ENCODE data around the gene PPOX.

Gene PPOX

GRCh38 chr1:161176468-161177111, 10.4 kb downstream of the PPOX start:
- Histone ChIP-seq H3K9ac (peak overlapping the region; percentile 81 to 94 (median 86)), H3K27ac (peak overlapping the region; percentile 79 to 92 (median 83)), H3K4me1 (peaks cover 46 to 66% (median 56%) of the 10 kb centered on the region in 10 experiments)

GRCh38 chr1:161177112-161177935, 11.1 kb downstream of the PPOX start, which contains the start of gene B4GALT3:
B4GALT3 (minus strand) TSS chr1:161177507; CDS start chr1:161176060, 1,447 bp downstream.
- H3K9ac ChIP-seq: peak within 1 kb of the TSS; percentile 81 to 94 (median 86)
- peak within 1 kb of the TSS; percentile 79 to 92 (median 83) for H3K27ac ChIP-seq
- H3K36me3 ChIP-seq: peaks cover 34 to 39% (median 37%) of the 10 kb centered on the region in 11 experiments
- peaks cover 54 to 74% (median 63%) of the 10 kb centered on the region in 10 experiments for H3K4me1 ChIP-seq
- peak within 1 kb of the TSS; percentile 78 to 92 (median 84) for H3K4me3 ChIP-seq
- peak within 1 kb of the TSS; percentile 85 to 99 (median 98) for H3K4me2 ChIP-seq
- no peaks in the 10 kb centered on the region for H3K9me3 ChIP-seq (replicated peaks in 1 of 11)
- no peaks in the 10 kb centered on the region for H3K27me3 ChIP-seq
- no peak for TF ChIP-seq Cebpa-rat (IDR thresholded peaks at IDR 0.05)
- peaks cover 0 to 7% (median 0%) of the 10 kb centered on the region in 11 experiments; a peak in 2 of 22 replicates for H4K20me1 ChIP-seq

More at GRCh38 chr1:161176468-161177111, 10.4 kb downstream of the PPOX start:
- Histone ChIP-seq H3K36me3 (peaks cover 41 to 46% (median 45%) of the 10 kb centered on the region in 11 experiments), H4K20me1 (peaks cover 0 to 7% (median 0%) of the 10 kb centered on the region in 11 experiments; a peak in 3 of 22 replicates), H3K9me3 (replicated peaks in 1 of 11) (no peaks in the 10 kb centered on the region), H3K4me2 (peak overlapping the region; percentile 85 to 99 (median 98)), H3K4me3 (peak overlapping the region; percentile 78 to 92 (median 84)), H3K27me3 (no peaks in the 10 kb centered on the region)
- TF ChIP-seq Cebpa-rat (IDR thresholded peaks at IDR 0.05): no peak

GRCh38 chr1:161177936-161178244, 11.7 kb downstream of the PPOX start:
- no peak for TF ChIP-seq Cebpa-rat (IDR thresholded peaks at IDR 0.05)
- Histone ChIP-seq H3K9me3 (replicated peaks in 1 of 11) (no peaks in the 10 kb centered on the region), H4K20me1 (peaks cover 0 to 7% (median 0%) of the 10 kb centered on the region in 11 experiments; a peak in 2 of 22 replicates), H3K27ac (peak overlapping the region; percentile 79 to 92 (median 83)), H3K4me2 (peak overlapping the region; percentile 85 to 99 (median 98)), H3K9ac (peak overlapping the region; percentile 81 to 94 (median 86)), H3K36me3 (peaks cover 28 to 33% (median 32%) of the 10 kb centered on the region in 11 experiments), H3K4me3 (peak overlapping the region; percentile 78 to 92 (median 84)), H3K27me3 (no peaks in the 10 kb centered on the region), H3K4me1 (peaks cover 59 to 79% (median 69%) of the 10 kb centered on the region in 10 experiments)

- H3K9ac ChIP-seq: no peak overlapping the region
- H3K4me1 ChIP-seq: peaks cover 77 to 90% (median 84%) of the 10 kb centered on the region in 10 experiments
- no peaks in the 10 kb centered on the region for H3K27me3 ChIP-seq
- peak overlapping the region in 1 of 11 experiments; percentile 81; a peak in 2 of 22 replicates for H3K27ac ChIP-seq
- H3K4me2 ChIP-seq: peak overlapping the region in 4 of 11 experiments; percentile 96 to 98 (median 98); a peak in 5 of 22 replicates
- no peaks in the 10 kb centered on the region for H3K9me3 ChIP-seq (replicated peaks in 1 of 11)
- peaks cover 0 to 7% (median 0%) of the 10 kb centered on the region in 11 experiments; a peak in 2 of 22 replicates for H4K20me1 ChIP-seq
- peaks cover 10 to 15% (median 14%) of the 10 kb centered on the region in 11 experiments for H3K36me3 ChIP-seq
- no peak for TF ChIP-seq Cebpa-rat (IDR thresholded peaks at IDR 0.05)
- no peak overlapping the region for H3K4me3 ChIP-seq
Observed at GRCh38 chr1:161179698-161180097, 13.5 kb downstream of the PPOX start.

GRCh38 chr1:161180639-161181038, 14.4 kb downstream of the PPOX start:
- Histone ChIP-seq H4K20me1 (peaks cover 0 to 7% (median 0%) of the 10 kb centered on the region in 11 experiments; a peak in 1 of 22 replicates), H3K4me1 (peaks cover 78 to 92% (median 88%) of the 10 kb centered on the region in 10 experiments), H3K4me2 (peak overlapping the region in 5 of 11 experiments; percentile 31 to 95 (median 81); a peak in 8 of 22 replicates), H3K27me3 (no peaks in the 10 kb centered on the region), H3K9ac (peak overlapping the region in 1 of 11 experiments; percentile 65; a peak in 2 of 22 replicates), H3K4me3 (no peak overlapping the region), H3K36me3 (peaks cover under 1 to 6% (median 4%) of the 10 kb centered on the region in 11 experiments; a peak in 19 of 22 replicates), H3K9me3 (replicated peaks in 1 of 11) (no peaks in the 10 kb centered on the region), H3K27ac (peak overlapping the region in 5 of 11 experiments; percentile 65 to 99 (median 96); a peak in 8 of 22 replicates)
- TF ChIP-seq Cebpa-rat (IDR thresholded peaks at IDR 0.05): no peak

- Histone ChIP-seq H3K9me3 (replicated peaks in 1 of 11) (no peaks in the 10 kb centered on the region), H3K4me3 (peak overlapping the region in 2 of 10 experiments; percentile 25 to 41; a peak in 4 of 20 replicates), H3K27ac (peak overlapping the region in 10 of 11 experiments; percentile 13 to 99 (median 96); a peak in 19 of 22 replicates), H3K9ac (peak overlapping the region in 7 of 11 experiments; percentile 8 to 77 (median 65); a peak in 12 of 22 replicates), H3K36me3 (no peaks in the 10 kb centered on the region), H4K20me1 (no peaks in the 10 kb centered on the region), H3K4me1 (peaks cover 80 to 95% (median 91%) of the 10 kb centered on the region in 10 experiments), H3K4me2 (peak overlapping the region; percentile 31 to 95 (median 81)), H3K27me3 (no peaks in the 10 kb centered on the region)
- no peak for TF ChIP-seq Cebpa-rat (IDR thresholded peaks at IDR 0.05)
Observed at GRCh38 chr1:161182214-161182613, 16.0 kb downstream of the PPOX start.

- Histone ChIP-seq H3K4me2 (peak overlapping the region; percentile 64 to 95 (median 83)), H3K27me3 (no peaks in the 10 kb centered on the region), H3K27ac (peak overlapping the region; percentile 78 to 99 (median 96)), H3K9ac (peak overlapping the region; percentile 68 to 85 (median 80); a peak in 21 of 22 replicates), H3K9me3 (replicated peaks in 1 of 11) (no peaks in the 10 kb centered on the region), H3K36me3 (no peaks in the 10 kb centered on the region), H3K4me1 (peaks cover 71 to 97% (median 83%) of the 10 kb centered on the region in 10 experiments), H4K20me1 (no peaks in the 10 kb centered on the region), H3K4me3 (peak overlapping the region in 4 of 10 experiments; percentile 8 to 52 (median 24); a peak in 6 of 20 replicates)
- TF ChIP-seq Cebpa-rat (IDR thresholded peaks at IDR 0.05): no peak
Observed at GRCh38 chr1:161185282-161185682, 19.1 kb downstream of the PPOX start.

GRCh38 chr1:161185732-161186311, 19.6 kb downstream of the PPOX start:
- H3K9me3 ChIP-seq (replicated peaks in 1 of 11): no peaks in the 10 kb centered on the region
- no peaks in the 10 kb centered on the region for H3K27me3 ChIP-seq
- peak overlapping the region; percentile 64 to 95 (median 83) for H3K4me2 ChIP-seq
- H3K4me3 ChIP-seq: peak overlapping the region in 5 of 10 experiments; percentile 8 to 52 (median 36); a peak in 10 of 20 replicates
- peaks cover 71 to 96% (median 79%) of the 10 kb centered on the region in 10 experiments for H3K4me1 ChIP-seq
- H3K36me3 ChIP-seq: no peaks in the 10 kb centered on the region
- TF ChIP-seq Cebpa-rat (IDR thresholded peaks at IDR 0.05): no peak
- peak overlapping the region; percentile 78 to 99 (median 96) for H3K27ac ChIP-seq
- peak overlapping the region; percentile 68 to 85 (median 80) for H3K9ac ChIP-seq
- H4K20me1 ChIP-seq: no peaks in the 10 kb centered on the region
